Tongue (tissue), 2 donors: ENCODE results near the gene SNAPC5. TPM values are rescaled to one million over a fixed set of nuclear protein-coding genes. Genes with fewer than 3 reads are reported as not detected.
"Not testable (repeated sequence)": the region's sequence is repeated elsewhere in the genome, so short reads cannot be mapped to it uniquely, and the experiment has no call there.

Experiments
- DNase-seq: peaks from one replicate; pipeline ENCODE4 v3.0.0-alpha.2; 2015
- total RNA-seq: library from RNA; depleted of rRNA; stranded (reverse); fragments of >200 nt; gene quantifications from one replicate; pipeline ENCODE4 v1.2.3, GENCODE V29; 2014

SNAPC5 gene
- total RNA-seq, 1 donor from 2014 or later = 22.8 TPM

- no peak for DNase-seq
These were observed 8.3 kb downstream of the SNAPC5 start for GRCh38 chr15:66489179-66489791.

- no peak for DNase-seq
These were observed 9.0 kb downstream of the SNAPC5 start for GRCh38 chr15:66488525-66488924.

GRCh38 chr15:66486887-66487286, 10.7 kb downstream of the SNAPC5 start:
- DNase-seq = no peak

- no peak for DNase-seq
These were observed 12.9 kb downstream of the SNAPC5 start for GRCh38 chr15:66484539-66485112.

- no peak for DNase-seq
These were observed 14.4 kb downstream of the SNAPC5 start for GRCh38 chr15:66483131-66483566.

GRCh38 chr15:66482539-66482938, 15.0 kb downstream of the SNAPC5 start:
- DNase-seq = no peak

GRCh38 chr15:66481107-66481856, 16.3 kb downstream of the SNAPC5 start:
- DNase-seq = no peak

GRCh38 chr15:66480267-66480666, 17.3 kb downstream of the SNAPC5 start:
- DNase-seq = no peak

GRCh38 chr15:66477011-66477410, 20.6 kb downstream of the SNAPC5 start:
- no peak for DNase-seq

- no peak for DNase-seq
These were observed 21.0 kb downstream of the SNAPC5 start for GRCh38 chr15:66476535-66476934.

- DNase-seq = no peak
These were observed 22.6 kb downstream of the SNAPC5 start for GRCh38 chr15:66474963-66475362.

GRCh38 chr15:66474135-66474534, 23.4 kb downstream of the SNAPC5 start:
- DNase-seq = no peak

- DNase-seq = peak; percentile 52
These were observed 25.2 kb downstream of the SNAPC5 start for GRCh38 chr15:66472176-66472999.

GRCh38 chr15:66470825-66471224, 26.7 kb downstream of the SNAPC5 start:
- DNase-seq = not testable (repeated sequence)

GRCh38 chr15:66467162-66468040, 30.2 kb downstream of the SNAPC5 start:
- DNase-seq = not testable (repeated sequence)

GRCh38 chr15:66465294-66465693, 32.3 kb downstream of the SNAPC5 start:
- DNase-seq = not testable (repeated sequence)

- DNase-seq = peak; percentile 52
These were observed 34.9 kb downstream of the SNAPC5 start for GRCh38 chr15:66462627-66463026.

- DNase-seq = no peak
These were observed 35.6 kb downstream of the SNAPC5 start for GRCh38 chr15:66461917-66462316.

GRCh38 chr15:66461294-66461693, 36.3 kb downstream of the SNAPC5 start:
- DNase-seq = not testable (repeated sequence)

- no peak for DNase-seq
These were observed 37.5 kb downstream of the SNAPC5 start for GRCh38 chr15:66459818-66460615.

GRCh38 chr15:66456211-66456610, 41.4 kb downstream of the SNAPC5 start:
- no peak for DNase-seq
